Naive B cell (primary cell): ENCODE data around the gene BLOC1S5. TPM values are rescaled to one million over a fixed set of nuclear protein-coding genes. Genes with fewer than 3 reads are reported as not detected.
"Not testable (repeated sequence)": the region's sequence is repeated elsewhere in the genome, so short reads cannot be mapped to it uniquely, and the experiment has no call there.

Experiments used
- ATAC-seq, 2 donors: fragments of 150-1000 bp; cut with Tn5 transposase; 2 replicates each; pipeline ENCODE4 v1.10.0; 2021; ENCODE audit warnings: low read depth in 2 of 2, mild to moderate bottlenecking in 2 of 2, moderate library complexity in 2 of 2
- DNase-seq: peaks from one replicate; pipeline ENCODE4 v3.0.0; 2022
- H3K27ac Mint-ChIP-seq, 6 donors: one replicate each; pipeline ENCODE4 v1.8.0; 2020 to 2022; ENCODE audit warnings: mild to moderate bottlenecking in 6 of 6, mixed read lengths in 6 of 6, moderate library complexity in 5 of 6, inconsistent platforms in 2 of 6
- H3K27me3 Mint-ChIP-seq, 3 donors: one replicate each; pipeline ENCODE4 v1.8.0; 2021 to 2022; ENCODE audit warnings: mixed read lengths in 3 of 3, mild to moderate bottlenecking in 1 of 3
- H3K36me3 Mint-ChIP-seq, 2 donors: one replicate each; pipeline ENCODE4 v1.8.0; 2020 to 2022; ENCODE audit warnings: mixed read lengths in 2 of 2, inconsistent platforms in 1 of 2, mild to moderate bottlenecking in 1 of 2
- H3K4me1 Mint-ChIP-seq, 3 donors: one replicate each; pipeline ENCODE4 v1.8.0; 2020 to 2022; ENCODE audit warnings: mixed read lengths in 3 of 3, inconsistent platforms in 1 of 3, mild to moderate bottlenecking in 1 of 3, moderate library complexity in 1 of 3
- H3K4me3 Mint-ChIP-seq, 8 donors: one replicate each; pipeline ENCODE4 v1.8.0; 2020 to 2022; ENCODE audit warnings: mild to moderate bottlenecking in 8 of 8, mixed read lengths in 8 of 8, moderate library complexity in 8 of 8, inconsistent platforms in 2 of 8
- H3K9me3 Mint-ChIP-seq, 7 donors: one replicate each; pipeline ENCODE4 v1.8.0; 2020 to 2022; ENCODE audit warnings: mixed read lengths in 7 of 7, mild to moderate bottlenecking in 5 of 7, inconsistent platforms in 2 of 7, moderate library complexity in 1 of 7
- polyA plus RNA-seq, 6 donors: library from polyadenylated mRNA; unstranded; fragments of 300-500 nt; fragmentation: Illumina TruSeq; gene quantifications; one replicate each; pipeline ENCODE4 v1.2.3, GENCODE V29; 2021; ENCODE audit warnings: low read depth in 6 of 6

The BLOC1S5 gene
- polyA plus RNA-seq, 6 donors from 2014 or later: 20.1 to 52.2 (median 32.1) TPM

GRCh38 chr6:8054276-8054675 is 9.9 kb downstream of the BLOC1S5 start:
- peak overlapping the region in 1 of 6 donors; percentile 54 for H3K27ac Mint-ChIP-seq
- no peaks in the 10 kb centered on the region for H3K27me3 Mint-ChIP-seq
- H3K4me3 Mint-ChIP-seq: no peak overlapping the region
- peaks cover 14 to 17% of the 10 kb centered on the region in 2 donors for H3K36me3 Mint-ChIP-seq
- peaks cover 4 to 14% (median 11%) of the 10 kb centered on the region in 3 donors for H3K4me1 Mint-ChIP-seq
- H3K9me3 Mint-ChIP-seq: no peaks in the 10 kb centered on the region
- ATAC-seq: no peak
- no peak for DNase-seq

GRCh38 chr6:8047541-8048292 is 16.5 kb downstream of the BLOC1S5 start:
- H3K9me3 Mint-ChIP-seq: peaks cover 0 to 26% (median 21%) of the 10 kb centered on the region in 7 donors
- no peak overlapping the region for H3K4me3 Mint-ChIP-seq
- peaks cover 35 to 45% of the 10 kb centered on the region in 2 donors for H3K36me3 Mint-ChIP-seq
- ATAC-seq (no peak), DNase-seq (no peak)
- no peaks in the 10 kb centered on the region for H3K27me3 Mint-ChIP-seq
- no peak overlapping the region for H3K27ac Mint-ChIP-seq
- H3K4me1 Mint-ChIP-seq: peaks cover 10 to 20% (median 13%) of the 10 kb centered on the region in 3 donors

DNA sequence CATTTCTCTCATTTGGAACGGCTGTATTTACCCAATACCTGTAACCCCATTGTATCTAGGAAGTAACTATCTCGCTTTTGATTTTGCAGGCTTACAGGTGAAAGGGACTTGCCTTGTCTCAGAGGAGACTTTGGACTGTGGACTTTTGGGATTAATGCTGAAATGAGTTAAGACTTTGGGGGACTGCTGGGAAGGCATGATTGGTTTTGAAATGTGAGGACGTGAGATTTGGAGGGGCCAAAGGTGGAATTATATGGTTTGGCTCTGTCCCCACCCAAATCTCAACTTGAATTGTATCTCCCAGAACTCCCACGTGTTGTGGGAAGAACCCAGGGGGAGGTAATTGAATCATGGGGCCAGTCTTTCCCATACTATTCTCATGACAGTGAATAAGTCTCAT is 18.4 kb downstream of the BLOC1S5 start:
- H3K27me3 Mint-ChIP-seq, H3K27ac Mint-ChIP-seq, ATAC-seq, H3K4me3 Mint-ChIP-seq, DNase-seq: not testable (repeated sequence)
- peaks cover 0 to 26% (median 21%) of the 10 kb centered on the region in 7 donors for H3K9me3 Mint-ChIP-seq
- H3K4me1 Mint-ChIP-seq: peaks cover 6 to 25% (median 13%) of the 10 kb centered on the region in 3 donors
- peaks cover 30 to 37% of the 10 kb centered on the region in 2 donors for H3K36me3 Mint-ChIP-seq

- Mint-ChIP-seq H3K4me1 (peaks cover 6 to 25% (median 13%) of the 10 kb centered on the region in 3 donors), H3K27ac (peak overlapping the region in 2 of 6 donors; percentile 13 to 61), H3K36me3 (peaks cover 34 to 47% of the 10 kb centered on the region in 2 donors), H3K27me3 (no peaks in the 10 kb centered on the region), H3K4me3 (no peak overlapping the region), H3K9me3 (peaks cover 4 to 26% (median 21%) of the 10 kb centered on the region in 7 donors)
- DNase-seq (no peak), ATAC-seq (no peak)
Measured at GRCh38 chr6:8043221-8043620, 21.0 kb downstream of the BLOC1S5 start.

GRCh38 chr6:8041913-8042583 is 22.1 kb downstream of the BLOC1S5 start:
- peaks cover 16 to 36% (median 25%) of the 10 kb centered on the region in 3 donors for H3K4me1 Mint-ChIP-seq

DNA sequence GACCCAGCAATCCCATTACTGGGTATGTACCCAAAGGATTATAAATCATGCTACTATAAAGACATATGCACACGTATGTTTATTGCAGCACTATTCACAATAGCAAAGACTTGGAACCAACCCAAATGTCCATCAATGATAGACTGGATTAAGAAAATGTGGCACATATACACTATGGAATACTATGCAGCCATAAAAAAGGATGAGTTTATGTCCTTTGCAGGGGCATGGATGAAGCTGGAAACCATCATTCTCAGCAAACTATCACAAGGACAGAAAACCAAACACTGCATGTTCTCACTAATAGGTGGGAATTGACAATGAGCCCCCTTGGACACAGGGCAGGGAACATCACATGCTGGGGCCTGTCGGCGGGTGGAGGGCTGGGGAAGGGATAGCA is 30.1 kb downstream of the BLOC1S5 start:
- not testable (repeated sequence) for ATAC-seq, DNase-seq, H3K4me3 Mint-ChIP-seq, H3K27ac Mint-ChIP-seq, H3K27me3 Mint-ChIP-seq
- Mint-ChIP-seq H3K4me1 (peaks cover 48 to 66% (median 55%) of the 10 kb centered on the region in 3 donors), H3K9me3 (peaks cover 0 to 11% (median 5%) of the 10 kb centered on the region in 7 donors), H3K36me3 (peaks cover 11 to 23% of the 10 kb centered on the region in 2 donors)

More at GRCh38 chr6:8041913-8042583, 22.1 kb downstream of the BLOC1S5 start:
- ATAC-seq: peak in 1 of 2 donors; percentile 52
- DNase-seq: no peak
- Mint-ChIP-seq H3K9me3 (peaks cover 4 to 26% (median 21%) of the 10 kb centered on the region in 7 donors), H3K27me3 (no peaks in the 10 kb centered on the region), H3K4me3 (peak overlapping the region in 1 of 8 donors; percentile 66), H3K27ac (peak overlapping the region in 1 of 6 donors; percentile 6), H3K36me3 (peaks cover 36 to 44% of the 10 kb centered on the region in 2 donors)

DNA sequence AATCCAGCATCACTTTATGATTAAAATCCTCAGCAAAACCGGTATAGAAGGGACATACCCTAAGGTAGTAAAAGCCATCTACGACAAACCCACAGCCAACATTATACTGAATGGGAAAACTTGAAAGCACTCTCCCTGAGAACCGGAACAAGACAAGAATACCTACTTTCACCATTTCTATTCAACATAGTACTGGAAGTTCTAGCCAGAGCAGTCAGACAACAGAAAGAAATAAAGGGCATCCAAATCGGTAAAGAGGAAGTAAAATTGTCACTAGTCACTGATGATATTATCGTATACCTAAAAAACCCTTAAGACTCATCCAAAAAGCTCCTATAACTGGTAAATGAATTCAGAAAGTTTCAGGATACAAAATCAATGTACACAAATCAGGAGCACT is 33.3 kb downstream of the BLOC1S5 start:
- Mint-ChIP-seq H3K36me3 (peaks cover 12 to 14% of the 10 kb centered on the region in 2 donors), H3K9me3 (peaks cover 0 to 11% (median 4%) of the 10 kb centered on the region in 7 donors), H3K4me3 (peak overlapping the region in 1 of 8 donors; percentile 27), H3K27me3 (no peaks in the 10 kb centered on the region), H3K4me1 (peaks cover 36 to 46% (median 36%) of the 10 kb centered on the region in 3 donors), H3K27ac (no peak overlapping the region)
- ATAC-seq (no peak), DNase-seq (no peak)

GRCh38 chr6:8029243-8029870 is 34.8 kb downstream of the BLOC1S5 start:
- H3K4me1 Mint-ChIP-seq: peaks cover 29 to 40% (median 34%) of the 10 kb centered on the region in 3 donors
- H3K27me3 Mint-ChIP-seq: no peaks in the 10 kb centered on the region
- peaks cover 0 to 11% (median 4%) of the 10 kb centered on the region in 7 donors for H3K9me3 Mint-ChIP-seq
- H3K36me3 Mint-ChIP-seq: peaks cover 7 to 14% of the 10 kb centered on the region in 2 donors
- H3K27ac Mint-ChIP-seq: peak overlapping the region in 2 of 6 donors; percentile 50 to 93
- no peak overlapping the region for H3K4me3 Mint-ChIP-seq
- ATAC-seq: no peak
- DNase-seq: no peak

DNA sequence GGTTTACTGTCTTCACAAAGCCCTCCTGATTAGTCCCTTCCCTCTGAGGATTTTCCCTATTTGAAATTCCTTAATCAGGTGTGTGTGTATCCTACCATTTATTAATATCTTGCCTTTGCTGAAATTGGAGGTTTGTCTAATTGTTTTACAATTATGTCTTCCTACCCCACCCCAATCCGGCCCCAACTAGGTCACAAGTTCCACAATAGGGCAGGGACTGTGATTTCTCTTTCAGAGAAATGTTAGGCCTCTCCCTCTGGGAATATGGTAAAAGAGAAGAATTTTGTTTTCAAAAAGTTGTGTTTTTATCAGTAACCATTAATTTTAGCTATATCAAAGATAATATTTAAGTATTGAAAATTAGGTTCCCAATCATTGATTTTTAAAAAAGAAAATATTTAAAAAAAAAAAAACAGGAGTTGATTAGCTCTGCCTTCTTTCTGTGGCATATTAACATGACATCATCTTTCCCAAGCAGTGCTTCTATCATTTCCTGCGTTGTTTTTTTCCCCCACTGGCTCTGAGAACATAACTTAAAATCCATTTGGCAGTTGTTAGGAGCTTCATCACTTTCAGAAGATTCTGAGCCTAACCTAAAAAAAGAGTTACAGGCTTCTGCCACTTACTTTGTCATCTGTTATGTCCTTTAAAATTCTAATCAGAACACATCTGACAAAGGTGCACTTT is 36.1 kb downstream of the BLOC1S5 start:
- ATAC-seq (no peak), DNase-seq (no peak)
- H3K4me1 Mint-ChIP-seq: peaks cover 29 to 39% (median 34%) of the 10 kb centered on the region in 3 donors
- no peak overlapping the region for H3K4me3 Mint-ChIP-seq
- H3K27ac Mint-ChIP-seq: no peak overlapping the region
- peaks cover 7 to 18% of the 10 kb centered on the region in 2 donors for H3K36me3 Mint-ChIP-seq
- no peaks in the 10 kb centered on the region for H3K27me3 Mint-ChIP-seq
- peaks cover 0 to 6% (median 3%) of the 10 kb centered on the region in 7 donors for H3K9me3 Mint-ChIP-seq

GRCh38 chr6:8026800-8027199 is 37.4 kb downstream of the BLOC1S5 start:
- H3K9me3 Mint-ChIP-seq: no peaks in the 10 kb centered on the region
- peaks cover 7 to 22% of the 10 kb centered on the region in 2 donors for H3K36me3 Mint-ChIP-seq
- H3K27ac Mint-ChIP-seq: no peak overlapping the region
- DNase-seq (no peak), ATAC-seq (no peak)
- no peak overlapping the region for H3K4me3 Mint-ChIP-seq
- no peaks in the 10 kb centered on the region for H3K27me3 Mint-ChIP-seq
- H3K4me1 Mint-ChIP-seq: peaks cover 18 to 27% (median 26%) of the 10 kb centered on the region in 3 donors

DNA sequence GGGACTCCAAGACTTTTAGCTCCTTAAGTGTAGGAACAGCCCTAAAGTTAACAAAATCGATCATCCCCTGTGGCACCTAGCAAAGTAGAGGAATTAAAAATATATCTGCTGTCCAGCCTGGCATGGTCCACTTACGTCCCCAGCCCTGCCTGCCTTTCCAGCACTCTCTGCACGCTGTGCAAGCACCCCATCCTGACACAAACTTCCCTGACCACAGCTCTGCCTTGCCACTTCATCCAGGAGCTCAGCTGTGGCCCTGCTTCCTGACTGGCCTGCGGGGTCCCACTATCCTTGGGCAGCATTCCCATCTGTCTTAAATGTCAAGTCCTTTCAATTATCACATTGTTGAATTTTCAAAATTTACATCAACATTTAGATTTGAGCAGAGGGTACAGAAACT is 39.0 kb downstream of the BLOC1S5 start:
- Mint-ChIP-seq H3K27me3 (no peaks in the 10 kb centered on the region), H3K27ac (peak overlapping the region in 1 of 6 donors; percentile 44), H3K9me3 (no peaks in the 10 kb centered on the region), H3K36me3 (peaks cover 17 to 29% of the 10 kb centered on the region in 2 donors), H3K4me1 (peaks cover 8 to 15% (median 14%) of the 10 kb centered on the region in 3 donors), H3K4me3 (no peak overlapping the region)
- ATAC-seq (no peak), DNase-seq (no peak)

- DNase-seq (no peak), ATAC-seq (no peak)
- peaks cover 0 to 8% (median 3%) of the 10 kb centered on the region in 3 donors for H3K4me1 Mint-ChIP-seq
- no peaks in the 10 kb centered on the region for H3K9me3 Mint-ChIP-seq
- no peaks in the 10 kb centered on the region for H3K27me3 Mint-ChIP-seq
- H3K4me3 Mint-ChIP-seq: no peak overlapping the region
- H3K27ac Mint-ChIP-seq: no peak overlapping the region
- peaks cover 17 to 29% of the 10 kb centered on the region in 2 donors for H3K36me3 Mint-ChIP-seq
Measured at GRCh38 chr6:8023638-8024037, 40.6 kb downstream of the BLOC1S5 start.

- Mint-ChIP-seq H3K9me3 (no peaks in the 10 kb centered on the region), H3K4me3 (no peak overlapping the region), H3K4me1 (peaks cover 3 to 19% (median 14%) of the 10 kb centered on the region in 3 donors), H3K36me3 (peaks cover 14 to 17% of the 10 kb centered on the region in 2 donors), H3K27me3 (no peaks in the 10 kb centered on the region), H3K27ac (peak overlapping the region in 1 of 6 donors; percentile 89)
- DNase-seq (no peak), ATAC-seq (no peak)
Measured at GRCh38 chr6:8020083-8020482, 44.1 kb downstream of the BLOC1S5 start.
